CD4-positive, alpha-beta T cell (primary cell): Measurements from ENCODE around the gene GCK. TPM values are rescaled to one million over a fixed set of nuclear protein-coding genes. Genes with fewer than 3 reads are reported as not detected.
A peak's percentile ranks its signal among the peaks of the same experiment; 100 is the strongest.

Experiments used
- ATAC-seq: fragments of 200-7000 bp; cut with Tn5 transposase; one replicate; pipeline ENCODE4 v1.10.0; 2022; ENCODE audit warnings: mild to moderate bottlenecking; ENCODE audit not compliant: poor library complexity
- CTCF ChIA-PET: fragments of 350-600 bp; sonication (Branson Sonifier 250); formaldehyde crosslinking; loops from one replicate; lab custom pipeline; 2021; ENCODE audit warnings: antibody characterized with exemption, inconsistent platforms; lab: Charles Lee
- POLR2A ChIA-PET: fragments of 350-600 bp; sonication (Branson Sonifier 250); formaldehyde crosslinking; loops from one replicate; lab custom pipeline; 2021; ENCODE audit warnings: antibody characterized with exemption, inconsistent platforms; lab: Charles Lee
- DNase-seq, 14 experiments: peaks; one replicate each; pipeline ENCODE4 v3.0.0-alpha.2; 2013 to 2020; ENCODE audit warnings: mixed read lengths in 2 of 14
- H3K27ac ChIP-seq, 2 donors: one replicate each; pipeline versions ENCODE4 v1.5.1 to v1.7.0; 2013; ENCODE audit warnings: low read length in 2 of 2, low read depth in 1 of 2, mild to moderate bottlenecking in 1 of 2
- H3K27me3 ChIP-seq, 2 experiments: 1 replicate in 1 of 2; 2 replicates in 1 of 2; pipeline versions ENCODE4 v1.6.1 to v1.7.0; 2013; ENCODE audit warnings: low read length in 2 of 2, control low read depth in 1 of 2, mild to moderate bottlenecking in 1 of 2, moderate library complexity in 1 of 2; ENCODE audit not compliant: insufficient read depth in 2 of 2, control insufficient read depth in 1 of 2
- H3K36me3 ChIP-seq: one replicate; pipeline ENCODE4 v1.6.1; 2013; ENCODE audit warnings: low read length, control low read depth; ENCODE audit not compliant: insufficient read depth
- H3K4me1 ChIP-seq: one replicate; pipeline ENCODE4 v1.6.1; 2013; ENCODE audit warnings: low read length, control low read depth; ENCODE audit not compliant: insufficient read depth
- H3K4me3 ChIP-seq: one replicate; pipeline ENCODE4 v1.5.1; 2013; ENCODE audit warnings: mild to moderate bottlenecking, low read length, moderate library complexity
- H3K9me3 ChIP-seq, 2 experiments: 1 replicate in 1 of 2; 2 replicates in 1 of 2; pipeline versions ENCODE4 v1.6.1 to v1.7.0; 2013; ENCODE audit warnings: low read length in 2 of 2, mild to moderate bottlenecking in 2 of 2, control low read depth in 1 of 2, moderate library complexity in 1 of 2; ENCODE audit not compliant: control insufficient read depth in 1 of 2, insufficient read depth in 1 of 2
- H3K27ac Mint-ChIP-seq: one replicate; pipeline ENCODE4 v1.8.0; 2020; ENCODE audit warnings: mixed read lengths
- H3K27me3 Mint-ChIP-seq: one replicate; pipeline ENCODE4 v1.8.0; 2021; ENCODE audit warnings: mixed read lengths
- H3K36me3 Mint-ChIP-seq: one replicate; pipeline ENCODE4 v1.8.0; 2021; ENCODE audit warnings: low read depth, mixed read lengths
- H3K4me1 Mint-ChIP-seq: one replicate; pipeline ENCODE4 v1.8.0; 2021; ENCODE audit warnings: low read depth, mixed read lengths
- H3K4me3 Mint-ChIP-seq: one replicate; pipeline ENCODE4 v1.8.0; 2020; ENCODE audit warnings: mild to moderate bottlenecking, mixed read lengths
- H3K9me3 Mint-ChIP-seq: one replicate; pipeline ENCODE4 v1.8.0; 2020; ENCODE audit warnings: mixed read lengths
- CTCF ChIP-seq: fragments of 200-600 bp; IDR thresholded peaks from one replicate; pipeline ENCODE4 v1.8.0; 2022; ENCODE audit warnings: antibody characterized with exemption, mild to moderate bottlenecking
- intact Hi-C, 2 experiments: fragments of 100-400 bp; cut with DNase I in 1 of 2; cut with micrococcal nuclease in 1 of 2; formaldehyde crosslinking; loops; one replicate each; pipeline versions ENCODE4 v1.15.1 to v1.9.0; 2023 to 2025; cut with DNase I, micrococcal nuclease
- total RNA-seq, 174 experiments: library from RNA in 2 of 174; stranded (reverse) in 2 of 174; gene quantifications; one replicate each; pipeline ENCODE4 v1.2.3 and lab custom pipeline; 2021 to 2026

Gene GCK
- total RNA-seq, 2 experiments from 2014 or later: 0.47 to 0.71 TPM

DNA sequence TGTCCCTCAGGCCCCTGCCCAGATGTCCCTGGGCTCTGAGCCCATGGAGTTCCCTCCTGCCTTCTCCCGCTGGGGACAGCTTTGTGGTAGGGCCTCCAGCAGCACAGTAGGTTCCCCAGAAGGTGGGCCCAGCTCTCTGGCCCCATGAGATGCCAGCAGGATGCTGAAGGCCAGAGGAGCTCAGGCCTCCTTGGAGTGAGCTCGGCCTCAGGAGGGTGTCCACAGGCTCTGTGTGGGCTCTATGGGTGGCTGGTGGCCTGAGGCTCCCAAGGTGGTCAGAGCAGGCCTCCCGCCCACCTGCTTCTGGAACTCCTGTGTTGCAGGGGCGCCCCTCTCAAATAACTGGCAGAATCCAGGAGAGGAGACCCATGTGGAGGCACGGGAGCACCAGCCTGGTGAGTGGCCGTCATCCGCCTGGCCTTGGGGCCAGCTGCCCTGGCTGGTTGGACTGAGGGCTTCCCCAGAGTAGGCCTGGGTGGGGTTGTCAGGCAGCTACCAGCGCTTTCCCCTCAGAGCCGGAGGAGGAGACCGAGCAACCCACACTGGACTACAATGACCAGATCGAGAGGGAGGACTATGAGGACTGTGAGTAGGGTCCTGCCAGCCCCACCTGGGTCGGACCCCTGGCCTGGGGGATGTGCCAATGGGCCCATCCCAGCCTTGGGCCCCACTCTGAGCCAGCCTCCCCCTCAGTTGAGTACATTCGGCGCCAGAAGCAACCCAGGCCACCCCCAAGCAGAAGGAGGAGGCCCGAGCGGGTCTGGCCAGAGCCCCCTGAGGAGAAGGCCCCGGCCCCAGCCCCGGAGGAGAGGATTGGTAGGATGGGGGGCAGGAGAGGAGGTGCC, 81.9 kb downstream of the GCK start:
- Histone ChIP-seq H3K27ac (no peak overlapping the region), H3K9me3 (peaks cover 0 to 3% of the 10 kb centered on the region in 2 experiments), H3K27me3 (peaks cover 0 to 6% of the 10 kb centered on the region in 2 experiments), H3K36me3 (no peaks in the 10 kb centered on the region), H3K4me3 (no peak overlapping the region), H3K4me1 (peaks cover 17% of the 10 kb centered on the region)
- ATAC-seq (no peak), DNase-seq (no peak)
- H3K4me1 Mint-ChIP-seq: peaks cover 16% of the 10 kb centered on the region
- CTCF ChIA-PET: no interaction called here
- H3K36me3 Mint-ChIP-seq: peaks cover 25% of the 10 kb centered on the region
- intact Hi-C loops: no loop called here
- H3K9me3 Mint-ChIP-seq: no peaks in the 10 kb centered on the region
- no peak overlapping the region for H3K27ac Mint-ChIP-seq
- H3K4me3 Mint-ChIP-seq: no peak overlapping the region
- peaks cover 5% of the 10 kb centered on the region for H3K27me3 Mint-ChIP-seq
- POLR2A ChIA-PET: no interaction called here
- TF ChIP-seq CTCF: no peak

GRCh38 chr7:44106311-44107065, 82.8 kb downstream of the GCK start:
- ChIA-PET POLR2A (interaction anchor here (1.0 kb wide), 1 partner anchor 41 kb away, joined by 3 read pairs; the partner anchor contains the start of gene PGAM2), CTCF (no interaction called here)
- DNase-seq: no peak
- Histone ChIP-seq H3K9me3 (peaks cover 0 to 3% of the 10 kb centered on the region in 2 experiments), H3K4me3 (no peak overlapping the region), H3K27ac (no peak overlapping the region), H3K4me1 (peaks cover 17% of the 10 kb centered on the region), H3K27me3 (peaks cover 0 to 6% of the 10 kb centered on the region in 2 experiments), H3K36me3 (no peaks in the 10 kb centered on the region)
- intact Hi-C loops: no loop called here
- Mint-ChIP-seq H3K4me1 (peaks cover 16% of the 10 kb centered on the region), H3K27ac (peak overlapping the region; percentile 69), H3K4me3 (no peak overlapping the region), H3K9me3 (no peaks in the 10 kb centered on the region), H3K36me3 (peaks cover 18% of the 10 kb centered on the region), H3K27me3 (peaks cover 5% of the 10 kb centered on the region)
- TF ChIP-seq CTCF: no peak
- ATAC-seq: no peak

GRCh38 chr7:44105832-44106231, 83.4 kb downstream of the GCK start:
- TF ChIP-seq CTCF: no peak

More at GRCh38 chr7:44105832-44106231, 83.4 kb downstream of the GCK start:
- H3K4me1 ChIP-seq: peaks cover 17% of the 10 kb centered on the region
- ATAC-seq: no peak
- intact Hi-C loops: no loop called here
- no peaks in the 10 kb centered on the region for H3K9me3 Mint-ChIP-seq
- peak overlapping the region; percentile 87 for H3K4me3 Mint-ChIP-seq
- H3K36me3 ChIP-seq: no peaks in the 10 kb centered on the region
- H3K27me3 Mint-ChIP-seq: peaks cover 5% of the 10 kb centered on the region
- H3K27ac ChIP-seq: no peak overlapping the region
- H3K36me3 Mint-ChIP-seq: peaks cover 12% of the 10 kb centered on the region
- peak overlapping the region; percentile 69 for H3K27ac Mint-ChIP-seq
- no peak overlapping the region for H3K4me3 ChIP-seq
- H3K4me1 Mint-ChIP-seq: peaks cover 16% of the 10 kb centered on the region
- peaks cover 0 to 3% of the 10 kb centered on the region in 2 experiments for H3K9me3 ChIP-seq
- CTCF ChIA-PET: no interaction called here
- DNase-seq: no peak
- H3K27me3 ChIP-seq: peaks cover 0 to 6% of the 10 kb centered on the region in 2 experiments
- POLR2A ChIA-PET: interaction anchor here (1.0 kb wide), 1 partner anchor 40 kb away, joined by 3 read pairs; the partner anchor contains the start of gene PGAM2
